ENCODE results near the gene ADRA2C.

ADRA2C gene

DNA sequence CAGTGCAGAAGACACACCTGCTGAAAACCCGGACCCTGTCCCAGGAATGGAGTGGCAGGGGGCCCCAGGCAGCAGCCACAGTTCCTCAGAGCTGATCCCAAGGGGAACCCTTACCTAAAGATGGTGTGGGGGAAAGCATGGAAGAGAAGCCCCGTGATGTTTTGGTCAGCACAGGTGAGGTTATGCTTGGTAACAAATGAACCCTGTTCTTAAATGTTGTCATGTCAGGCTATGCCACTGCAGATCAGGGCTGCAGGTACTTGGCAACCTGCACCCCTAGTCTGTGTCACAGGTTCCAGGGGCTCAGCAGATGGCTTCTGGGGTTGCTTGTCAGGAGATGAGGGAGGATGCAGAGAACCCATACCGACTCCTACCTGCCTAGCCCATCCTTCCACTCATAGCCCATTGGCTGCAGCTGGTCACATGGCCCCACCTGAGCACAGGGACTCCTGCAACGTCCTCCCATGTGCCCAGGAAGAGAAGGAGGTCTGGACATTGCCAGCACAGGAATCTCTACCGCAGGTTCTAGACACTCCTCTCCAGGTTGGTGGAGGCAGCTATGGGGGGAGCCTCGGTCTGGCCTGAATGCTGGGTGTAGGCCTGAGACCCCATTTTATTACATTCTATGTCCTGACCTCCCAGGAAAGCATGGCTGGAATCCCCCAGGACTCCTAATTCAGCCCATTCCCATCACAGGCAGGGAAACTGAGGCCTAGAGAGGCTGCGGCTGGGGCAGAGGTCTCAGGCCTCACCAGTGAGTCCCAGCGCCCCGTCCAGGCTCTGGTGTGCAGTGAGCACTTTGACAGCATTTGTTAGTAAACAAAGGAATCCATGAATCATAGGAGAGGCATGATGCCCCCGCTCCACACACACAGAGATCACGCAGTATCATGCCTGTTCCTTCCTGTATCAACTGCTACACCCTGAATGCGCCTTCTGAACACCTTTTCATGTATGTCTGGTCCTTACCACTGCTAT lies 51.1 kb downstream of the ADRA2C start:
- DNase-seq: no peak
